ENCODE results near the gene TEX13A. TPM values are rescaled to one million over a fixed set of nuclear protein-coding genes. Genes with fewer than 3 reads are reported as not detected.

Gene TEX13A
- total RNA-seq, 4 donors from 2014 or later, result not detected

DNA sequence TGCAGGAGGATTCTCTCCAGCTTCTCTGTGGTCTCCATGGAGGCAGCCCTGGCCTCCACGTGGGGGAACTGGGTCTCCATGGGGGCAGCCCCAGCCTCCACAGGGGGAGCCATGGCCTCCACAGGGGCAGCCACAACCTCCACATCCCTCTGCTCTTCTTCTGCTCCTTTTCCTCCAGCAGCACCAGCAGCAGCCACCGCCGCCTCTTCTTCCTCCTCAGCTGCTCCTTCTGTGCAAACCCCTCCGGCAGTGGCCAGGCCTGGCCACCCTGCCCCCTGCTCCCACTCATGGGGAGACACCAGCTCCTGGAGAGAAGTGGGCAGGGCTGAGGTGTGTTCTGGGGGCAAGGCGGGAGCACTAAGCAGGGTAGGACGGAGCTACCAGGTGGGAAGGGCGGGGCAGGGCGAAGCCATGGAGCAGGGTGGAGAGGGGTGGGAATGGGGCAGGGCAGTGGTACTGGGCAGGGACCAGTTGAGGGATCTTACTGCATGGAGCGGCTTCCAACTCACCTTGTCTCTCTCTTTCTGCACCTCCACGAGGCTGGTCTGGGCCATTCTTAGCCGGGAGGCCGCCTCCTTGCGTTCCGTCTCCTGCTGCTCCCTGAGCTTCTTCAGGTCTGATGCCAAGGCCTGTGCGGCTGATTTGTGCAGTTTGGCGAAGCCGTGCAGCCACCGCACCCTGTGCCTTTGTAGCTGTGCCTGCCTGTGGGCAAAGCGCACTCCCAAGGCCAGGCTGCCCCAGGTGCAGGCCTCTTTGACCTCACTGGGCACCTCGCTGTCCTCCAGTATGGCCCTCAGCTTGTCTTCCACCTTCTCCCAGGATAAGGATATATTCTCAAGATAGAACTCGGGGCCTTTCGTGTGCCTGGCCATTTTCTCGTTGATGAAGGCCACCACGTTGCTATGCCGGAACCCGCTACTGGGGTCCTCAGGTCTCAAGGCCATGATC lies 766 bp downstream of the TEX13A start:
- TF ChIP-seq, protein P1, sequence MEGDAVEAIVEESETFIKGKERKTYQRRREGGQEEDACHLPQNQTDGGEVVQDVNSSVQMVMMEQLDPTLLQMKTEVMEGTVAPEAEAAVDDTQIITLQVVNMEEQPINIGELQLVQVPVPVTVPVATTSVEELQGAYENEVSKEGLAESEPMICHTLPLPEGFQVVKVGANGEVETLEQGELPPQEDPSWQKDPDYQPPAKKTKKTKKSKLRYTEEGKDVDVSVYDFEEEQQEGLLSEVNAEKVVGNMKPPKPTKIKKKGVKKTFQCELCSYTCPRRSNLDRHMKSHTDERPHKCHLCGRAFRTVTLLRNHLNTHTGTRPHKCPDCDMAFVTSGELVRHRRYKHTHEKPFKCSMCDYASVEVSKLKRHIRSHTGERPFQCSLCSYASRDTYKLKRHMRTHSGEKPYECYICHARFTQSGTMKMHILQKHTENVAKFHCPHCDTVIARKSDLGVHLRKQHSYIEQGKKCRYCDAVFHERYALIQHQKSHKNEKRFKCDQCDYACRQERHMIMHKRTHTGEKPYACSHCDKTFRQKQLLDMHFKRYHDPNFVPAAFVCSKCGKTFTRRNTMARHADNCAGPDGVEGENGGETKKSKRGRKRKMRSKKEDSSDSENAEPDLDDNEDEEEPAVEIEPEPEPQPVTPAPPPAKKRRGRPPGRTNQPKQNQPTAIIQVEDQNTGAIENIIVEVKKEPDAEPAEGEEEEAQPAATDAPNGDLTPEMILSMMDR (IDR thresholded peaks at IDR 0.05), result no peak
- DNase-seq (ENCODE audit: low spot score) (no peak), ATAC-seq (ENCODE audit: low FRiP score) (no peak)

DNA sequence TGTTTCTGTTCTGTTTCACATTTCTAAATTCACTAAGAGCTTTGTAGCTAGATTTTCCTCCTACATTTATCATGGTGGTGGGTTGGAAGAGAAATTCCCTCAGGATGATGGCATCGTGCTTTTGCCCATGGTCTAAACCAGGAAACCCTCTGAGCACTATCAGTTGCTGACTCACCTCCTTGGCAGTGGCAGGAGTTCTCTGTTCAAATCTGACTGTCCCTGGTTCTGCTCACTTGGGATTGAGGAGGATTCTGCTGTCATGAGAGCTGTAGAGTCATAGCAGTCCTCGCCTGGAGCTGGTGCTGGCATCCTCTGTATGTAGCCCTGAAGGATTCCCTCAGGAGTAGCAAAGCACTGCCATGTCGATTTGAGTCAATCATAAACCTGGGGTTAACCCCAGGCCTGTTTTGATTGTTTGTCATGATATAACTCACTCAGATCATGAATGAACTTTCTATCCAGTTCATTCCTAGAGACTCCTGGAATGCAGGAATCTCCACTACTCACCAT lies 9.4 kb downstream of the TEX13A start:
- TF ChIP-seq, protein P1 (IDR thresholded peaks at IDR 0.05), result no peak
- DNase-seq (ENCODE audit: low spot score) (no peak), ATAC-seq (ENCODE audit: low FRiP score) (no peak)

DNA sequence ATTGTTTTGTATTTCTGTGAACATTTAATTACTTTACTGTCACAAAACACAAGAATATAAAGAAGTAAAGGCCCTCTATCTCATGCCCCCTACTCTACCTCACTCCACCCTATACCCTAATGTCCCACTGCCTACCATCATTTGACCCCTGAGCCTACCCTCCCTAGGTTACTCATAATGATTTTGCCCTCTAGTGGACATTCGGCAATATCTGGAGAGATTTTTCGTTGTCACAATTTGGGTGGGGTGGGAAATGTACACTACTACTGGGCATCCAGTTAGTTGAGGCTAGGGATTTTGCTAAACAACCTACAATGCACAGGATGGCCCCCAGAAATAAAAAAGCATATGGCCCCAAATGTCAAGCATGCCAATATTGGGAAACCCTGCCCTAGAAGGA lies 10.2 kb downstream of the TEX13A start:
- no peak for ATAC-seq (ENCODE audit: low FRiP score)
- TF ChIP-seq, protein P1 (IDR thresholded peaks at IDR 0.05), result no peak
- no peak for DNase-seq (ENCODE audit: low spot score)

DNA sequence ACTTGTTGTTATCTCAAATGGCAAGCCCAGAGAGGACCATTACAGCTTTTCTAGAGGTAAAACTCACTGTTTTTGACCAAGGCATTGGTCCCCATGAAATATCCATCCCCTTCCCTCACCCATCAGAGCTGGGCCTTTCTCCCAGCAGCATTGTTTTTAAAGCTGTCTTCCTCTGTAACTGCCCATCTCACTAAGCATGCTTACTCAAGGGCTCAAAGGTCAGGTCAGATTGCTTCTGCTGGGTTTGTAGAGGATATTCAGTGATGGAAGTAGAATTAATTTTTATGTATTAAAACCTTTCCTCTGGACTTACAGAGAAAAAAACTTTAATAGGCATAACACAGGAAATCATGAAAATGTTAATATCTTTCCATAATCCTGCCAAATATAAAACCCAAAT lies 11.1 kb downstream of the TEX13A start:
- TF ChIP-seq, protein P1 (IDR thresholded peaks at IDR 0.05), result no peak
- DNase-seq (ENCODE audit: low spot score) (no peak), ATAC-seq (ENCODE audit: low FRiP score) (no peak)

DNA sequence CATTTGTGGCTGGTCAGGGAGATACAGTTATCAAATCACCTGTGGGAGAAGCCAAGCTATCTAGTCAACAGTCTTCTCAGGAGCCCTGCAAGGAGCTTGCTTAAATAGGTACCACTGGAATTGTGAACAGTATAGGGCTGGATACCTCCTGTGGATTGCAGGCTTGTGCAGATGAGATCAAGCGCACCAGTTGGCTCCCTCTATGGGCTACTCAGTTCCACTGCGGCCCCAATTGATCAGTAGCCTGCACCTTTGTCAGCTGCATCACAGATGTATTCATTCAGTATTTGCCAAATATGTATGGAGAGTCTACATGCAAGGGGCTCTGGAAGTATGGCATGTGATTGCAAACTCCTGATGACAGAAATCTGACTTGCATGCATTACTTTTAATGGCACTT lies 28.6 kb downstream of the TEX13A start:
- DNase-seq (ENCODE audit: low spot score), result no peak
- no peak for ATAC-seq (ENCODE audit: low FRiP score)

DNA sequence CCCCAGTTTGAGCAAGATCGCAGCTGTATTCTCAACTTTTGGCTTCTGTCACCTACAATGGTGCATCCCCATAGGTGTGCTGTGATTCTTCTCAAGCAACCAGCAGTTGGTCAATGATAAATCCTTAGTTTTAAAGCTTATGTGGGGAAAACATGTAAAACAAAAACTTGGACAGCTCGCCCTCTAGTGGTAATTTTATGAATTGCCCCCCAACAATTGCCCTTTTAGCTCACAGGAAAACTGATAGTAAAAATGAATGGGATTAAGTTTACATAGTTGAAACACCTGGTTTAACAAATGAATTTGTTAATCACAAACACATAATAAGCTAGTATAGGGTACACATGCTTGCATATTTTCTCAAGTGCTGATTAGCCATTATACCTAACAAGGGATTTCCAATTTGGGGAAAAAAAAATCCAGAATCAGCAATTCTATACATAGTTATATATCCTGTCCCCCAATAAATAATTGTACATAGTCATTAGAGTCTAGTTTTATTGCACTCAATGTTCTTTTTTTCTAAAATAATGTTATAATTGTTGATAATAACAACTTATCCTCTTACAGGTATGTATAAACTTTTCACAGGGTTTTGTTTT lies 30.1 kb downstream of the TEX13A start:
- no peak for DNase-seq (ENCODE audit: low spot score)
- TF ChIP-seq, protein P1 (IDR thresholded peaks at IDR 0.05), result peak in 1 of 3 donors; percentile 20
- ATAC-seq (ENCODE audit: low FRiP score), result peak; percentile 32

More for the DNA sequence above, 28.6 kb downstream of the TEX13A start:
- TF ChIP-seq, protein P1 (IDR thresholded peaks at IDR 0.05), result no peak

Measured in omental fat pad (tissue), 4 donors.